HCT116 (cell line): ENCODE results near the gene DERL3.

Experiments used
- EZH2 ChIP-seq: fragments of 200-600 bp; sonication (generic); IDR thresholded peaks from 2 replicates; pipeline ENCODE4 v1.6.1; 2017; ENCODE audit warnings: antibody characterized with exemption, mixed run types
- POLR2AphosphoS5 ChIP-seq: IDR thresholded peaks from 2 replicates; pipeline ENCODE4 v1.6.1; 2011; ENCODE audit warnings: mild to moderate bottlenecking, low read depth, low read length, moderate library complexity
- SP1 ChIP-seq: IDR thresholded peaks from 2 replicates; pipeline ENCODE4 v1.6.1; 2012; ENCODE audit warnings: low read depth
- ZFX ChIP-seq: fragments of 450-650 bp; IDR thresholded peaks from 2 replicates; pipeline ENCODE4 v1.6.1; 2017
- TF ChIP-seq, protein P1 (sequence below), 3 experiments: fragments of 200-600 bp in 1 of 3; sonication (generic) in 1 of 3; IDR thresholded peaks in 2 of 3; conservative IDR thresholded peaks in 1 of 3; 2 replicates each; pipeline ENCODE4 v1.5.1; 2012 to 2017; ENCODE audit warnings: low read depth in 2 of 3, low read length in 2 of 3, antibody characterized with exemption in 1 of 3, borderline replicate concordance in 1 of 3, control low read depth in 1 of 3, mild to moderate bottlenecking in 1 of 3, mixed read lengths in 1 of 3, mixed run types in 1 of 3, moderate library complexity in 1 of 3; ENCODE audit not compliant: insufficient read depth in 1 of 3

GRCh38 chr22:23856721-23857605 lies 18.2 kb upstream of the DERL3 start:
- TF ChIP-seq, protein P1, sequence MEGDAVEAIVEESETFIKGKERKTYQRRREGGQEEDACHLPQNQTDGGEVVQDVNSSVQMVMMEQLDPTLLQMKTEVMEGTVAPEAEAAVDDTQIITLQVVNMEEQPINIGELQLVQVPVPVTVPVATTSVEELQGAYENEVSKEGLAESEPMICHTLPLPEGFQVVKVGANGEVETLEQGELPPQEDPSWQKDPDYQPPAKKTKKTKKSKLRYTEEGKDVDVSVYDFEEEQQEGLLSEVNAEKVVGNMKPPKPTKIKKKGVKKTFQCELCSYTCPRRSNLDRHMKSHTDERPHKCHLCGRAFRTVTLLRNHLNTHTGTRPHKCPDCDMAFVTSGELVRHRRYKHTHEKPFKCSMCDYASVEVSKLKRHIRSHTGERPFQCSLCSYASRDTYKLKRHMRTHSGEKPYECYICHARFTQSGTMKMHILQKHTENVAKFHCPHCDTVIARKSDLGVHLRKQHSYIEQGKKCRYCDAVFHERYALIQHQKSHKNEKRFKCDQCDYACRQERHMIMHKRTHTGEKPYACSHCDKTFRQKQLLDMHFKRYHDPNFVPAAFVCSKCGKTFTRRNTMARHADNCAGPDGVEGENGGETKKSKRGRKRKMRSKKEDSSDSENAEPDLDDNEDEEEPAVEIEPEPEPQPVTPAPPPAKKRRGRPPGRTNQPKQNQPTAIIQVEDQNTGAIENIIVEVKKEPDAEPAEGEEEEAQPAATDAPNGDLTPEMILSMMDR (IDR thresholded peaks at IDR 0.05 in 2 of 3, conservative IDR thresholded peaks at IDR 0.05 in 1 of 3; ENCODE audit: borderline replicate concordance in 1 of 3, insufficient read depth in 1 of 3, low read depth in 2 of 3, low read length in 2 of 3), result no peak
- TF ChIP-seq SP1 (no peak), POLR2AphosphoS5 (no peak), ZFX (no peak), EZH2 (no peak)
